Endothelial cell of umbilical vein (primary cell): Measurements from ENCODE around the gene PNLDC1. TPM values are rescaled to one million over a fixed set of nuclear protein-coding genes. Genes with fewer than 3 reads are reported as not detected.

Source experiments
- BruUV-seq: library from RNA; stranded (reverse); fragments of 400-500 nt; replicated peaks from 2 replicates; lab custom pipeline; 2021; lab: Mats Ljungman, UMichigan
- CTCF ChIA-PET: fragments of 300-600, 350-600 bp; sonication (Branson Sonifier 250); formaldehyde crosslinking; loops from one replicate; lab custom pipeline; 2021; ENCODE audit warnings: antibody characterized with exemption, inconsistent platforms; lab: Charles Lee
- POLR2A ChIA-PET: fragments of 300-600, 350-600 bp; sonication (Branson Sonifier 250); formaldehyde crosslinking; loops from one replicate; lab custom pipeline; 2021; ENCODE audit warnings: antibody characterized with exemption, inconsistent platforms; lab: Charles Lee
- DNase-seq: peaks from one replicate; pipeline ENCODE4 v3.0.0-alpha.2; 2011; ENCODE audit warnings: low read depth, low spot score
- FAIRE-seq: peaks from 2 replicates; lab custom pipeline; 2011; peaks lifted over from hg19 to GRCh38; lab: Jason Lieb, UNC
- H2AFZ ChIP-seq: 2 replicates; pipeline ENCODE4 v1.6.0; 2012; ENCODE audit warnings: low read depth, low read length, control low read depth, inconsistent platforms
- H3K27ac ChIP-seq: 2 replicates; pipeline ENCODE4 v1.5.1; 2011; ENCODE audit warnings: low read depth, mild to moderate bottlenecking, control low read depth, low read length, moderate library complexity; ENCODE audit not compliant: insufficient read depth
- H3K27me3 ChIP-seq, 2 experiments: 2 replicates each; pipeline versions ENCODE4 v1.6.0 to v1.6.1; 2011; ENCODE audit warnings: low read length in 2 of 2, mixed read lengths in 1 of 2; ENCODE audit not compliant: control insufficient read depth in 2 of 2, insufficient read depth in 2 of 2
- H3K36me3 ChIP-seq, 2 experiments: 2 replicates in 1 of 2; 3 replicates in 1 of 2; pipeline ENCODE4 v1.5.1; 2011; ENCODE audit warnings: low read length in 2 of 2, mild to moderate bottlenecking in 1 of 2, moderate library complexity in 1 of 2; ENCODE audit not compliant: control insufficient read depth in 2 of 2, insufficient read depth in 2 of 2; ENCODE audit errors: extremely low read depth in 1 of 2
- H3K4me1 ChIP-seq: 3 replicates; pipeline ENCODE4 v1.5.1; 2011; ENCODE audit warnings: mild to moderate bottlenecking, low read length; ENCODE audit not compliant: control insufficient read depth, insufficient read depth; ENCODE audit errors: extremely low read depth
- H3K4me2 ChIP-seq: 2 replicates; pipeline ENCODE4 v1.6.1; 2011; ENCODE audit warnings: low read length, control low read depth, mixed read lengths; ENCODE audit not compliant: insufficient read depth
- H3K4me3 ChIP-seq, 3 experiments: fragments of 200-600 bp in 1 of 3; sonication (generic), shearing (Covaris generic) in 1 of 3; replicated peaks in 1 of 3; 2 replicates each; pipeline ENCODE4 v1.5.1; 2011 to 2016; ENCODE audit warnings: control low read depth in 3 of 3, low read length in 3 of 3, mild to moderate bottlenecking in 2 of 3, inconsistent platforms in 1 of 3, low read depth in 1 of 3, moderate library complexity in 1 of 3; ENCODE audit not compliant: insufficient read depth in 1 of 3
- H3K79me2 ChIP-seq: 2 replicates; pipeline ENCODE4 v1.6.0; 2012; ENCODE audit warnings: low read length, inconsistent platforms; ENCODE audit not compliant: control insufficient read depth, insufficient read depth
- H3K9ac ChIP-seq: replicated peaks from 2 replicates; pipeline ENCODE3; 2011; ENCODE audit warnings: low read length, control low read depth; ENCODE audit not compliant: insufficient read depth; ENCODE audit errors: extremely low read depth
- H3K9me1 ChIP-seq: replicated peaks from 3 replicates; pipeline ENCODE4 v1.6.0; 2011; ENCODE audit warnings: mild to moderate bottlenecking, low read length; ENCODE audit not compliant: control insufficient read depth, insufficient read depth; ENCODE audit errors: extremely low read depth
- H3K9me3 ChIP-seq: replicated peaks from 2 replicates; pipeline ENCODE4 v1.5.1; 2012; ENCODE audit warnings: low read length, inconsistent platforms; ENCODE audit not compliant: control insufficient read depth, insufficient read depth
- H4K20me1 ChIP-seq: replicated peaks from 2 replicates; pipeline ENCODE3; 2011; ENCODE audit warnings: mild to moderate bottlenecking, low read length; ENCODE audit not compliant: control insufficient read depth, insufficient read depth; ENCODE audit errors: extremely low read depth
- CTCF ChIP-seq, 2 donors: IDR thresholded peaks; 1 replicate in 1 of 2; 2 replicates in 1 of 2; pipeline ENCODE4 v1.5.1; 2011; ENCODE audit warnings: low read length in 2 of 2, mild to moderate bottlenecking in 2 of 2, moderate library complexity in 2 of 2, control low read depth in 1 of 2, inconsistent platforms in 1 of 2, low read depth in 1 of 2; ENCODE audit not compliant: insufficient read depth in 1 of 2; ENCODE audit errors: extremely low read depth in 1 of 2
- EZH2 ChIP-seq: IDR thresholded peaks from 2 replicates; pipeline ENCODE4 v1.6.1; 2012; ENCODE audit warnings: borderline replicate concordance, low read depth, mild to moderate bottlenecking, moderate library complexity, low read length, inconsistent platforms; ENCODE audit not compliant: severe bottlenecking
- FOS ChIP-seq: IDR thresholded peaks from 2 replicates; pipeline ENCODE4 v1.6.1; 2011; ENCODE audit warnings: mild to moderate bottlenecking, low read length, moderate library complexity, borderline replicate concordance; ENCODE audit not compliant: insufficient read depth
- GATA2 ChIP-seq: IDR thresholded peaks from 2 replicates; pipeline ENCODE4 v1.7.0; 2011; ENCODE audit warnings: low read depth, mild to moderate bottlenecking, moderate library complexity, mixed read lengths, low read length; ENCODE audit not compliant: insufficient read length, insufficient read depth
- JUN ChIP-seq: IDR thresholded peaks from 2 replicates; pipeline ENCODE4 v1.6.1; 2011; ENCODE audit warnings: borderline replicate concordance, low read depth; ENCODE audit not compliant: insufficient read length, insufficient read depth
- MAX ChIP-seq: IDR thresholded peaks from 2 replicates; pipeline ENCODE4 v1.6.1; 2011; ENCODE audit not compliant: insufficient read depth, insufficient read length
- MYC ChIP-seq: IDR thresholded peaks from one replicate; pipeline ENCODE4 v1.6.1; 2011; ENCODE audit warnings: mild to moderate bottlenecking, low read depth, low read length
- POLR2A ChIP-seq: IDR thresholded peaks from 2 replicates; pipeline ENCODE4 v1.6.1; 2012; ENCODE audit warnings: low read depth, mild to moderate bottlenecking, control low read depth, low read length
- POLR2AphosphoS5 ChIP-seq: IDR thresholded peaks from 2 replicates; pipeline ENCODE4 v1.6.1; 2012; ENCODE audit warnings: low read depth, mild to moderate bottlenecking, control low read depth, low read length, moderate library complexity; ENCODE audit not compliant: insufficient read depth
- dilution Hi-C: fragments of 300-500 bp; cut with MboI; formaldehyde crosslinking; loops from one replicate; pipeline ENCODE4 v1.15.0; 2019; ENCODE audit warnings: low sequenced_read_pairs; ENCODE audit not compliant: extremely low pct_ligation_motif_present
- intact Hi-C: fragments of 100-400 bp; cut with micrococcal nuclease; formaldehyde crosslinking; loops from one replicate; pipeline ENCODE4 v1.10.0; 2022
- polyA plus RNA-seq, 4 experiments: library from polyadenylated mRNA; depleted of rRNA in 3 of 4; stranded (reverse) in 3 of 4; unstranded in 1 of 4; fragments of >200 nt; gene quantifications; 2 replicates each; pipeline versions ENCODE4 v1.2.1 to v1.2.3, GENCODE V29; 2011 to 2012; ENCODE audit warnings: missing spikeins in 1 of 4
- total RNA-seq: library from RNA; stranded (reverse); gene quantifications from 2 replicates; pipeline ENCODE4 v1.2.3, GENCODE V29; 2021

PNLDC1 gene
- total and polyA plus RNA-seq, 2 donors (not counting 3 experiments of a cell fraction or from before 2014, with no cell fraction given): not detected

GRCh38 chr6:159758031-159759001 is 41.8 kb upstream of the PNLDC1 start:
- Histone ChIP-seq H3K36me3 (peaks cover 13 to 19% of the 10 kb centered on the region in 2 experiments), H3K27ac (no peak overlapping the region), H3K4me3 (no peak overlapping the region), H3K4me2 (no peak overlapping the region), H4K20me1 (no peaks in the 10 kb centered on the region), H3K4me1 (peaks cover 20% of the 10 kb centered on the region), H3K9me3 (no peaks in the 10 kb centered on the region), H3K9me1 (no peaks in the 10 kb centered on the region), H3K79me2 (peaks cover 14% of the 10 kb centered on the region), H3K9ac (no peak overlapping the region), H2AFZ (no peak overlapping the region), H3K27me3 (no peaks in the 10 kb centered on the region)
- no peak for DNase-seq
- dilution Hi-C loops: no loop called here
- no TSS peak for BruUV-seq
- no peak for FAIRE-seq
- intact Hi-C loops: no loop called here
- TF ChIP-seq POLR2A (no peak), FOS (peak; percentile 10), EZH2 (no peak), MAX (no peak), POLR2AphosphoS5 (no peak)
- POLR2A ChIA-PET: no interaction called here
- CTCF ChIA-PET: interaction anchor here (1.0 to 1.8 kb wide), 2 partner anchors 26 to 67 kb away, joined by 3 to 5 read pairs; no protein-coding TSS in a partner anchor

- Histone ChIP-seq H3K4me3 (no peak overlapping the region), H3K4me1 (peaks cover 20% of the 10 kb centered on the region), H4K20me1 (no peaks in the 10 kb centered on the region), H3K4me2 (no peak overlapping the region), H3K79me2 (peaks cover 18% of the 10 kb centered on the region), H3K9me3 (no peaks in the 10 kb centered on the region), H3K27me3 (no peaks in the 10 kb centered on the region), H3K9ac (no peak overlapping the region), H2AFZ (no peak overlapping the region), H3K36me3 (peaks cover 12 to 17% of the 10 kb centered on the region in 2 experiments), H3K27ac (no peak overlapping the region), H3K9me1 (no peaks in the 10 kb centered on the region)
- POLR2A ChIA-PET: no interaction called here
- FAIRE-seq: no peak
- CTCF ChIA-PET: interaction anchor here (1.1 to 1.8 kb wide), 2 partner anchors 46 to 68 kb away, joined by 3 to 5 read pairs; no protein-coding TSS in a partner anchor
- dilution Hi-C loops (no loop called here), intact Hi-C loops (no loop called here)
- BruUV-seq: no TSS peak
- TF ChIP-seq GATA2 (no peak), CTCF (IDR thresholded peaks at IDR 0.05; ENCODE audit: extremely low read depth in 1 of 2, insufficient read depth in 1 of 2, low read depth in 1 of 2, low read length in 2 of 2) (no peak), POLR2AphosphoS5 (no peak), EZH2 (no peak), JUN (no peak), MYC (no peak), MAX (no peak), POLR2A (no peak), FOS (no peak)
- DNase-seq: no peak
Observed at GRCh38 chr6:159759645-159760044, 40.4 kb upstream of the PNLDC1 start.
